HFF-Myc (cell line): ENCODE data around the gene MEF2C.
"Not testable (repeated sequence)": the region's sequence is repeated elsewhere in the genome, so short reads cannot be mapped to it uniquely, and the experiment has no call there.

Source experiments
- DNase-seq: peaks from one replicate; pipeline ENCODE4 v3.0.0-alpha.2; 2011; ENCODE audit warnings: low read depth; ENCODE audit errors: extremely low read depth
- H3K4me3 ChIP-seq: replicated peaks from 2 replicates; pipeline ENCODE4 v1.5.1; 2011; ENCODE audit warnings: low read depth, mild to moderate bottlenecking, control low read depth, low read length
- CTCF ChIP-seq: IDR thresholded peaks from 2 replicates; pipeline ENCODE4 v1.5.1; 2012; ENCODE audit warnings: mild to moderate bottlenecking, low read depth, low read length, control low read depth; ENCODE audit errors: missing control alignments

The MEF2C gene

DNA sequence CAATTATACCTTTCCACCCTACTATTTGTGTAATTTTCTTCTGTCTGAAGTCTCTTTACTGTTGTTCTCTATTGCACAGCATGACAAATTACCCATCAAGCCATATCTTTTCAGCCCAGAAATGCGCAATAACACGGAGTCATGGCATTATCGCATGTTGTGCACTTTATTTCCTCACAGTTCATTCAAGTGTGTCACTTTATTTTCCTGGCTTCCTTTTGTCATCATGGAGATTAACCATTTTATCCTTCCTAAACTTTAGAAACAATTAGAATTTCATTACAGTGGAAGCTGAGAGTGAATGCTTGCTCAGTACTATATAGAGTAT, 41.3 kb upstream of the MEF2C start:
- DNase-seq = no peak
- H3K4me3 ChIP-seq = no peak overlapping the region
- no peak for TF ChIP-seq CTCF

DNA sequence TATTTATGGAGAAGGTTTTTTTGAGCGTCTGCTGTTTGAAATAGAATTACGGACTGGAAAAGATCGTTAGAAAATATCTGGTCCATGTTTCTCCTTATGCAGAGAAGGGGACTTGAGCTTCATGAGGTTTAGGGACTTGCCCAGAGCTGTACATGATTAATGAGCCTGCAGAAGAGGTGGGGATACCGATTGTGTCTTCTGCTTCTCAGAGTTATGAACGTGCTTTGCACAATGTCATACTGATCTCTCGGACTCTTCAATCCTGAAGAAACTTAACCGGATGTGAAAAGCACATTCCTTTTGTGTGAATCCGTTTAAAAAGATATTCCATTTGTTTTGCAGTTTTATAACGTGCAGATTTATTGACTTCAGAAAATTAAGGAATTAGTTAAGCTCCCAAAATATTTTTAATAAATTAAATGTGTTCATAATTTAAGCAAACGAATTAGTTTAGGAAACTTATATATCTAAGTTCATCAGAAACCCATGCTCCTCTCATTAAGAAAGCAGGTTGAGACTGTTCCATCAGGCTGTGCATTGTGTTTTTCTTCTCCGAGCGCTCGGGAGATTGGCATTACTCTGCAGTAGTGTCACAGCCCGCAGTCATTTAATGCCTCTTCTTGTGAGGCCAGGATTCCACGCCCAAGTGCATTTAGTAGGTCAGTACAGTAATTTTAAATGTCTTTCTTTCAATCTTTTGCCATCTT, 40.8 kb upstream of the MEF2C start:
- TF ChIP-seq CTCF = no peak
- no peak overlapping the region for H3K4me3 ChIP-seq
- no peak for DNase-seq

GRCh38 chr5:88912743-88913142, 29.8 kb upstream of the MEF2C start:
- not testable (repeated sequence) for H3K4me3 ChIP-seq, DNase-seq

DNA sequence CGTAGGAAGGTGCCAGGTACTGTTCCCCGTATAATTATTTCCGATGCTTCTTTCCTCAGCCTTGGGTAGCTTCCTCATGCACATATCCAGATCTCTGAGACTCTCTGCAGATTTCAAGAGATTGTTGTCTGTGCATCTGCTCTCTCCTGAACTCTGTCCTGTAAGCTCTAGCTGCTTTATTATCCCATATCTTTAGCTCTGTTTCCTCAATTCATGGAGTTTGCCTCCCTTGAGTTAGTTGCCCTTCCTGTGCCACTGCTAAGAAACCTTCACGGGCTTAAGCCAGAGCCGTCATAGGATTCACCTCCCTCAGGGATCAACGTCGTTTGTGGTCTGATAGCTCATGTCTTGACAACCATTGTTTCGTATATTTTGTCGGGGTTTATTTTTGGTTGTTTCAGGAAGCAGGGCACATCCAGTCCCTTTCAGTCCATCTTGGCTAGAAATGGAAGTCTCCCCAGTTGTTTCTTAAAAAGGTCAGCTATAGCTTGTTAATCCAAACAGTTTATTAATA, 28.1 kb upstream of the MEF2C start:
- not testable (repeated sequence) for DNase-seq, H3K4me3 ChIP-seq

- not testable (repeated sequence) for H3K4me3 ChIP-seq, DNase-seq
Observed at GRCh38 chr5:88904478-88904877, 21.5 kb upstream of the MEF2C start.

GRCh38 chr5:88903966-88904365, 21.0 kb upstream of the MEF2C start:
- not testable (repeated sequence) for H3K4me3 ChIP-seq, DNase-seq

- not testable (repeated sequence) for DNase-seq, H3K4me3 ChIP-seq
Observed at GRCh38 chr5:88901077-88901476, 18.1 kb upstream of the MEF2C start.

- no peak overlapping the region for H3K4me3 ChIP-seq
- TF ChIP-seq CTCF = no peak
- no peak for DNase-seq
Observed at GRCh38 chr5:88899096-88899737, 16.2 kb upstream of the MEF2C start.

GRCh38 chr5:88897748-88898147, 14.8 kb upstream of the MEF2C start:
- H3K4me3 ChIP-seq = no peak overlapping the region
- TF ChIP-seq CTCF = no peak
- DNase-seq = no peak
